ENCODE data around the gene CCNB2.
"Not testable (repeated sequence)": the region's sequence is repeated elsewhere in the genome, so short reads cannot be mapped to it uniquely, and the experiment has no call there.

Gene CCNB2

DNA sequence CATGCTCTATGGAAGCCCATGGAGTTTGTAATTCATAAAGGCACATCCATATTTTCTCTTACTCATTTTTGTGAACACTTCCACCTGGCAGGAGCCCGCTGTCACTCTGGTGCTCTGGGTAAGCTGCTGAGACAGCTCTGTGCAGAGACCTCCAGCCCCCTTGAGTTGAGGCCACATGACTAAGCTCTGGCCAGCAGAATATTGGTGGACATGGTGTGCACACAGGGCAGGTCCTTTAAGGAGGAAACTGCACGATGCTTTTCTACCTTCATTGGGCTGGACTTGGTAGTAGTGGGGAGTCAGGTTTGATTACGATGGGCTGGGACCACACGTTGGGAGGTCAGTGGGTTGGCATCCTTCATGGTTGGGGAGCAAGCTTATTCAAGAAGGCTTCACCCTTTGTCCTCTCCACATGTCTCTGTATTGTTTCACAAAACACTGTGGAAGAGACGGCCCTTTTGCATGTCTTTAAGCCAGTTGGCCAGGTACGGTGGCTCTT lies 29.0 kb downstream of the CCNB2 start:
- DNase-seq (ENCODE audit: low spot score), result no peak

DNA sequence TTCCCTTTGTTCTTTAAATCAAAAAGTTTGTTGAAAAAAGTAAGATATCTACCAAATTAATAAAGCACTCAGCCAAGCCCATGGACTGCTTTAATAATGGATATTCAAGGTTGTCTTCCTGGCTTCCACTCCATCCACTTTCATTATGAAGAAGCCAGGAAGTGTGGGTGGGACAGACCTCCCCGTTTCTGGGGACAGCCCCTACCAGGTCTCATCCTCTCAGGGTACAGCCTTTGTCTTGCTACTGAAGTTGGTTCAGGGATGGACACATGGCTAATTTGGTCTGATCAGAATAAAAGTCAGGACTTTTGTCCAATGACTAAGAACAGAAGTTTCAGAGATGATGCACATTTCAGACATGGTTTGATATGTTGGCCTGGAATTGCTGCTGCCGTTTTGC lies 32.6 kb downstream of the CCNB2 start:
- no peak for DNase-seq (ENCODE audit: low spot score)

DNA sequence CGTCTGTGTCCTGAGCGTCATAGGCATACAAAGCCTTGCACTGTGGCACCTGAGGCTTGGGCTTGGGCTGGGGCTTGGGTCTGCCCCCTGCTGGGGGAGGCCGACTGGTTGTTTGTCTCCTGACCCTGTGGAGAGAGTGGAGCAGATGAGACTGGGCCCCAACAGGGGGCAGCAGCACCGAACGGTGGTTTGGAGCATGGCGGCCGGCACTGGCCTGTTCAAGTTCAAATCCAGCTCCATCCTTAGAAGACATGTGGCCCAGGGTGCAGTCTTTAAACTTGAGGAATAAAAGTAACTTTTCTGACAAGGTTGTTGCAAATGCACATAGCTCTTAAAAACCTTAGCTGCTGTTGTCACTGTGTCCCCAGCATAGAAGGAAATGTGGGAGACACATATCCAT lies 33.3 kb downstream of the CCNB2 start:
- DNase-seq (ENCODE audit: low spot score), result peak; percentile 44

DNA sequence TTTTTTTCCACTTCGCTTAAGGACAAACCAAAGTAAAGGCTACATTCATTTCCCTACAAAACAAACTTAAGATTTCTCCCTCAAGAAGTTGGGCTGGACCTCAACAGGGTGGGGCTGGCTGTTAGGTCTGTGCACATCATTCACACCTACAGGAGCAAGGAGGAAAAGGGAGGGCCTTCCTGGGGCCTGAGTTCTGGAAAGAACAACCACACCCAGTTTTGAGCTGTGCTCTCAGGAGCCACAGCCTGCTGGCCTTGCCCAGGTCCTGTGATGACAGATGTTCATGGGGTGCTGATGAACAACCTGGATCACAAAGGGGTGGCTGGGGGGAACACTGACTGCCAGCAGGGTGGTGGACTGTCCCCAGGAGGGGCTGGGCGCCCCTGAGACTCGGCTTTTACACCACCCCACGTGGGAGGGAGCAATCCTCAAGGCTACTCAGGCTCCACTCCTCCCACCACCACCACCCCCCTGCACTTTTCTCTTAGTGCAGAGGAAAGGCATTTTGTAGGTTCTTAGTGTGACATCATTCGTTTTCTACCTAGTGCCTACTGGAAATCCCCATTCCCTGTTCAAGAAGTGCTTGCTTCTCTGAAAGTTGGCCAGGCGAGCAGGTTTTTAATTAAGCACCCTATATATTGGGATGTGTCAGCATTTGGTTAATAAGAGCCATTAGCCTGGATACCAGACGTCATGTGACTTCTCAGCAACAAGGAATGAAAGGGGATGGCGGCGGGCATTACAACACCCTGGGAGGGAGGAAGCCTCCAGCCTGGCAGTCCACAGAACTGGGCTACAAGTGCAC lies 35.7 kb downstream of the CCNB2 start:
- no peak for DNase-seq (ENCODE audit: low spot score)

DNA sequence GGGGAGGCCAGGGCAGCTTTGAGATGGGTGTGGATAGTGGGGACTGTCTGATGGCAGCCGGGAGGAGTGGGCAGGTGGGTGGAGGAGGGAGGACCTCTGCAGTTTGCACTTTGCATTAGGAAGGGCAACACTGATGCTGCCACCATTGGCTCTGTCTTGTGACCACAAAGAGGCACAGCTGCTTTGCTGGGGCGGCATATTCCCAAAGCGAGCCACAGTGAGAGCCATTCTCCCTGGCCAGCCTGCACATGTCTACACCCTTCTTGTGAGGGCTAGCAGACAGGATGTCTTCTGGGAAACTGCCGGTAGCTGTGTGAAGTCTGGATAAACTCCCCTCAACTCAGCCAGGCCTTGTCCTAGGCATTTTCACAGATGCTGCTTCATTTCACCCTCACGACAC lies 38.3 kb downstream of the CCNB2 start:
- DNase-seq (ENCODE audit: low spot score), result no peak

DNA sequence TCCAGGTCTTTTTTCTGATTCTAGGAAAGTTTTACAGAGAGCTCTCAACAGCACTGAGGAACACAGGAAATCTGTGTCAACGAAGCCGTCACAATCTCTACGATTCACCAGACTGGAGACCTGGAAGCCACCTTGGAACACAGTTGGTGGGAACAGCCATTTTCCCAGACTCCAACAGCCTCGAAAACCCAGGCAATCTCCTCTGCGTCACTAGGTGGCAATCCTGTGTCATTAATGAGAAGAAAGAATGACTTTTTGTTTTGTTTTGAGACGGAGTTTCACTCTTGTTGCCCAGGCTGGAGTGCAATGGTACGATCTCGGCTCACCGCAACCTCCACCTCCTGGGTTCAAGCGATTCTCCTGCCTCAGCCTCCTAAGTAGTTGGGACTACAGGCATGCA lies 39.6 kb downstream of the CCNB2 start:
- DNase-seq (ENCODE audit: low spot score), result not testable (repeated sequence)

DNA sequence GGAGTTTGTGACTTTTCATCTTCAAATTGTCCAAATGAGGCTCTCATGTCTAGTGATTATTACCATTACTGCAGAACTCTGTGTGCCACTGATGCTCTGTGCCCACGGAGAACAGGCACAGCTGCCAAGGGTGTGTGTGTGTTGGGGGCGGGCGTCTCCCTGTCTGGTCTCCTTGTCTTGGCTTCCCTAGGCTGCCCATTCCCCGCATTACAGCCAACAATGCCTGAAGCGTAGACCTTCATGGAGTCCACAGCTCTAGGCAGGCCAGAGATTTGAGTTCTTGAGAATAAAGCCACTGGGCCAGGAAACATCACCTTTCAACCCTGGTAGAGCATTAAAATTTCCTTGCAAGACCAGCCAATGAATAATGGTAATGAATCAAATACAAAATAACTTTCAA lies 42.7 kb downstream of the CCNB2 start:
- no peak for DNase-seq (ENCODE audit: low spot score)

DNA sequence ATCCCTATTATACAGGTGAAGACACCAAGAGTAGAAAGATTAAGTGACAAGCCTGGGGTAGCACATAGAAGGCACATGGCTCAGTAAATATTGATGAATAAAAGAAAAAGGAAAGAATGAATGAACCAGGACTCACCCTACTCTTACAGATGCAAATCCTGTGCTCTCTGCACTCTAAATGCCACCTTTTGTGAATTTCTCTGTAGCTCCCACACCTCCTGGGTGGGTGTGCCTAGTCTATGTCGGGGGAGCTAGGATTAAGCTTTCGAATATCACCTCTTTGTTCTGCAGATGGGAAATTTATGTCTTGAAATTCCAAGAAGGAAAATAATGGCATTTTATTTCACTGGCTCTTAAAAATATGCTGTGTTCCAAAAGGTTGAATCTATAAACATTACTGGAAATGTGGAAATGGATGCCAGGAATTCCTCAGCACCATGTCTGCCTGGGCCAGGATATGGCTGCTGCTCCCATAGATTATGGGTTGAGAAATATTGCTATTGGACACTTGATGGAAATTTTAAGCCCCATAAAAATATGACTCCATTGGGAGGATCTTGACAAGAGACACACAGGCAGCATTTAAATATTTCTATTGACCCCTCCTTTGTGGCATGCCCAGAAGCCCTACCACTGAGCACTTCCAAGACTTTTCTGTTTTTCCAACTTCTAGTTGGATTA lies 43.3 kb downstream of the CCNB2 start:
- no peak for DNase-seq (ENCODE audit: low spot score)

DNA sequence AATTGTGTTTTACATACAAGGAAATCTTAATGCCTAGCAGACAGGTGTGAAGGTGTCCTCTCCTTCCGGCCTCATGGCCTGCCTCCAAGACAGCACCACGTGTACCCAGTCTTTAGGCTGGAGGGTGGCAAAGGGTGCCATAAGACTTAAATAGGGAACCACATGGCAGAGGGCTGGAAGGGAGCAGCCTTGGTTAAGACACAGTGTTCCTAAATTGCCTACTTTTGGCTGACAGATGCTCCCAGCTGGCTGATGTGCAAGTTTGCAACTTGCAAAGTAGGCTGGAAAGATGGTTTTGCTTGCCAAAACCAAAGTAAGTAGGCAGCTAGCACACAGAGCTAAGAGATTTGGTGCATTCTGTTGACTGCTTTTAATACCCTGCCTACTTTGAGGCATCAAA lies 45.2 kb downstream of the CCNB2 start:
- DNase-seq (ENCODE audit: low spot score), result no peak

DNA sequence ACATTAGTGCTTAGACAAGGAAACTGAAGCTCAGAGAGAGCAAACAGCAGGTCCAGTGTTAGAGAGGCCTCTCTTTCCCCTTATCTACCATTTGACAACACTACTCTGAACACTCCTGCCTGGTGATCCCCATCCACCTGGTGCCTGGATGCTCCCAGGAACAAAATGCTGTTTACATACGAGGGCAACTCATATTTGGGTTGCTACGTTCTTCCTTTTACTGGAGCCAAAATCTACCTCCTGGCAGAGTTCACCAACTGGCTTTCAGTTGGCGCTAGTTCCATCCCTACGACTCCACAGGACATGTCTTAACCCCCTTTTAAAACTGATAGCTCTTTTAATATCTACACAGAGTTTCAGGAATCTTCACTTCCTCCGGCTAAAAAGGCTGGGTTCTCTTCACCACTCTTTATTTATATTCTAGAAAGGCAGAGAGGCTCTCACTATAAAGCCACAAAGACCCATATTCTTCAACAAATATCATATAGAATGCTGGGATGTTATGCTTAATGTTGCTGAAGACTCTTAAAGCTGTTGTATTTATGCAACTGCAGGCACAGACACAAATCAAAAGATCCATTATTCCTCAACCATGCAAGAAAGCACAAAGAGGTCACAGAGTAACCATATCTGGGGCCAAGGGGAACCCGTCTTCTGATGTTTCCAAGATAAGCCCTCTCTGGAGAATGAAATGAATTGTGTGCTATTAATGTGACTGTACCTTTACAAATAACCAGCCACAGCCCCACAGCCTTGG lies 47.9 kb downstream of the CCNB2 start:
- DNase-seq (ENCODE audit: low spot score), result no peak

DNA sequence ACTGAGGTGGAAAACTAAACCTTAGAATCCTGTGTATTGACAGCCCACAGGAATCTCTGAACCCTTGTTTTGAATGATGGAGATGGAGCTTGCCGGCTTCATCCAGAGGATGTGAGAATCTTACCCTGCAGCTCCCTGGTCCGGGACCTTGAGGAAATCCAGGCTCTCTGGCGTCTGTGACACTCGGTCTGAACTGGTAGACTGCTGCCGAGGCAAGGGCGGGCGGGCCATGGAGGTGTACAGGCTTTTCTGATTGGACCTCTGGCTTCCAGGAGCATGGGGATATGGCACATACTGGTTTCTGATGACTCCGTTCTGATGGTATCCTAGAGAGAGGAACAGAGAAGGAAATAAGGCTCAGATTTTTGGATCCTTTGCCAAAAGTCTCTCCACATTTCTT lies 48.5 kb downstream of the CCNB2 start:
- DNase-seq (ENCODE audit: low spot score), result no peak

DNA sequence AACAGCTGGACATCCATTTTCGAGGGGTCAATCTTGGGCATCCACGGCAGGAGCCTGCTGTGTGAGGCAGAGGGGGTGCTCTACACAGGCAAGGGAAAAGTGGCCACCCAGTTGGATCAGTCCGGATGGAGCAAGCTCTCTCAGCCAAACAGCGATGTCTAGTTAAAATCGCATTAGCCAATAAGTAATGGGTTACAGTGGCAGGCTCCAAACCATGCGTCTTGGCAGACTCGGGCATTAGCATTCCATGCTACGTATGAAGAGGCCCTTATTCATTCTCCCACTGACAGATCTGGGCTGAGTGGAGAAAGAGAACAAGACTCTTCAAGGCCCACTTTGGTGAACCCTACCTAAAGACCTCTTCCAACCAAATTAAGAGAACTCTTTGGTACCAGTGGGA lies 49.3 kb downstream of the CCNB2 start:
- DNase-seq (ENCODE audit: low spot score), result no peak

DNA sequence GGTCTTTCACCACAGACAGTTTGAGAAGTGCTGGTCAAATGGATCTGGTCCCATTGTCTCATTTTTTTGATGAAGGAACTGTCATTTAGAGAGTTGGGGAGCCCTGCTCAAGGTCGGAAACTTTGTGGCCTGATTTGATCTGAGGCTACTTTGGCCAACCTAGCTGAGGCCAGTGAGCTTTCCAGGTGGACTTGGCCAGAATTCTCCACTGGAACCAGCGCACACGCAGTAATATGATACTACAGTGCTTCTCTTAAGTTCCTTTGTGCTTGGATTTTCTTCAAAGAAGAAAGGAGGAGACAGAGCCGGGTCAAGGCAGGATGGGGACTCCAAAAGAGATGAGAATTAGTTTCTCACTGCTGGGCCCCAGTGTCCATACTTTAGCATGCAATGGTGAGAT lies 50.5 kb downstream of the CCNB2 start:
- no peak for DNase-seq (ENCODE audit: low spot score)

DNA sequence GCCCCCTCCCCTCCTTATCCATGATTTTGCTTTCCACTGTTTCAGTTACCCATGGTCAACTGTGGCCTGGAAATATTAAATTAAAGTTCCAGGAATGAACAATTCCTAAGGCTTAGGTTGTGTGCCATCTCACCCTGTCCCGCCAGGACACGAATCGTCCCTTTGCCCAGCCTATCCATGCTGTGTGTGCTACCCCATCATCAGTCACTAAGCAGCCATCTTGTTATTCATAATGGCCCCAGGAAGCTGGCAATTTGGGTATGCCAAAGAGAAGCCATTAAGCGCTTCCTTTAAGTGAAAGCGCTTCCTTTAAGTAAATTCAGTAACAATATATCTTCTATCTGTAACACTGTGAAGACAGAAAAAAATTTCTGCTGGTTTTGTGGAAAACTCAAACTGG lies 52.5 kb downstream of the CCNB2 start:
- DNase-seq (ENCODE audit: low spot score), result no peak

DNA sequence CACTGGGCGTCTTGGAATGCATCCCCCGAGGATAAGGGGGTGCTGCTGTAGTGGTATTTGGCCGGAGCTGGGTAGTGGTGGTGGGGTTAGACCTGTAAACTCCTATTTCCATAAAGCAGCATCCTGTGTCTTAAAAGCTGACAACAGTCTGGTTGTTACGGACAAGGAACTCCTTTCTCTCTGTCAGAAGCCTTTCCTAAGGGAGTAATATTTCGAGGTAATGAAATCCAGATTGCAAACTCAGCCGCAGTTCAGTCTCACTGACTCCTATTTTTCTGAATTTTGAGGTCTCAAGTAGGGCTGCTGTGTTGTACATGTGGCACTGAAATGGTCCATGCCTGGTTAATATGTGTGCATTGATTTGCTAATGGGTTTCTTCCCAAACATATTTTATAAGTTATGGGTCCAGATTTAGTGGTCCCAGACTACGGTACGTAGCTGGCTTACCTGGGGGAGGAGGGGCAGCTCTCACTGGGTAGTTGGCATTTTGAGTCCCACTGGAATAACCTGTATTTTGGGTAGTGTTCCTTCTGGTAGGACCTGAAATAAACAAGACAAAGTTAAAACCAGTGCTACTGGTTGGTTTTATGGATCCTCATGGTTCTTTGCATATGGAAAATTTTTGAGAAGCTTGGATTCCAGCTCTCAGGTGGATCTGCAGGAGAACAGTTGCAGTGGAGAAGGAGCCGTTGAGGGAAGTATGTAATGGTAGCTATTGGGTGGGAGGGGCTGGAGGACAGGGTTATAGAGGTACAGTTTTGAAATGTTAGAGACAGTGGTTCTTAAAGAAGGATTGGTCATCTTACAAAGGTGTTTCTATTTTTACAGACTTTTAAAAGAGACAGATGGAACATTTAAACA lies 53.1 kb downstream of the CCNB2 start:
- no peak for DNase-seq (ENCODE audit: low spot score)

DNA sequence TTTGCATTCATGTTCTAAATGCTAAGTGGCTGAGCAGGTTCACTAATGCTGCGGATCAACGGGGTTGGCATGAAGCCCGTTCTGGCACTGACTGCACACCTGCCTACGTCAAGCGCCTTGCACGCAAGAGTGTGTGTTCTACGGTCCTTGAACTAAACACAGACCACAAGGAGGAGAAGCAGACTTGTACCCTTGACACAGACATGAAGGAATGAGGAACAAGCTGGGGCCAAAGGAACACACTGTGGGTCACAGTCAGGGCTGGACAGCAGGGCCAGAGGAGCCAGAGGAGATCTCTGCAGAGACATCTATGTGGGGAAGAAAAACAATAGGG lies 53.7 kb downstream of the CCNB2 start:
- DNase-seq (ENCODE audit: low spot score), result no peak

DNA sequence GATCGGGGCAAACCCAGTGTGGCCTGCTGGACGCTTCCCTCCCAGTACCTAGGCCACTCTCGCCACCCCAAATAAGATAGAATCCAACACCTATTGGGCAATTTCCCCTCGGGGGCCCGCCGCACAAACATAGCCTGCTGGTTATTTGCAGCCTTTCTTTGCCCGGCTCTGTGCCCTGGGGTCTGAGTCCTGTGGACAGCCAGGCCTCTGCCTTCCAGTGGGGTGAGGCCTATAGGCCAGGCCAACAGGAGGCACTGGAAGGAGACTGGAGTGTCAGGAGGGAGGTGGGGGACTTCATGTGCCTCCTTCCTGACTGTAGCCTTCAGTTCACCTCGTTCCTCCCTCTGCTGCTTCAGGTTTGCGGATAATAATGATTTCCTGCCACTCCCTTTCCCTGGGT lies 54.3 kb downstream of the CCNB2 start:
- DNase-seq (ENCODE audit: low spot score), result no peak

DNA sequence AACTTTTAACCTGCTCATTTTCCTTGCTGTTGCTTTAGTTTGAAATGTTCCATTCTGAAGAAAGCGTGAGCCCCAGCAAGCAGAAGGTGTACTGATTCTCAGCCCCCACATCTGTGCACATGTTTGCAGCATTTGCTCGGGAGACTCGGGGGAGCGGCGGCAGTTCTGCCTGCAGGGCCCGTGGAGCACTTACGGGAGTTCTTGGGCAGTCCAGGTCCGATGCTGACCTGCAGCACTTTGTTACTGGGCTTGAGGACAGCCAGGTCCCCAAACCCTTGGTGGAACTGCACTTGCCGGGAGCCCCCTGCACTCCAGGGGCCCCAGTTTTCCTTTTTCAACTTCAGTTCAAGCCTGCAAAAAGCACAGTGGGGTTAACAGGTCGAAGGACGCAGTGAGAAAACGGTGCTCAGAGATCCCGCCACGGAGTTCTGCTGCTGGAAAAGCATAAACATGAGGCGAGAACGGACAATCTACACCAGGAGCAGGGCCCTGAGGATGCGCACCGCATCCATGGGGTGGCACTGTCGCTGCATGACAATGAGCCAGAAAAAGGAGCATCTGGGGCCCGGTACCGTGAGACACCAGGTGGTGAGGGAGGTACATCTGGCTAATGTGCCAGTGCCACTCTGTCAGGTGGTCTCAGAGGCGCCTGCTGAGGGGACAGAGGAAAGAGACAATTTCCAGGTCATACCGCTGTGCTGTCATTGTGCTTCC lies 56.1 kb downstream of the CCNB2 start:
- DNase-seq (ENCODE audit: low spot score), result no peak

DNA sequence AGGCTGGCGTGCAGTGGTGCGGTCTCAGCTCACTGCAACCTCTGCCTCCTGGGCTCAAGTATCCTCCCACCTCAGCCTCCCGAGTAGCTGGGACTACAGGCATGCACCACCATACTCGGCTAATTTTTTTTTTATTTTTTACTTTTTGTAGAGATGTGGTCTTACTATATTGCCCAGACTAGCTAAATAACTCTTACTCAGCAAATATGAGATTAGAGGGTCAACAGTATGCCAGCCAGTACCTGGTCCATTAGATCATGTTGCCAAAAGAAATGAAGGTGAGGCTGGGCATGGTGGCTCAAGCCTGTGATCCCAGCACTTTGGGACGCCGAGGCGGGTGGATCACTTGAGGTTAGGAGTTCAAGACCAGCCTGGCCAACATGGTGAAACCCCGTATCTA lies 57.1 kb downstream of the CCNB2 start:
- not testable (repeated sequence) for DNase-seq (ENCODE audit: low spot score)

DNA sequence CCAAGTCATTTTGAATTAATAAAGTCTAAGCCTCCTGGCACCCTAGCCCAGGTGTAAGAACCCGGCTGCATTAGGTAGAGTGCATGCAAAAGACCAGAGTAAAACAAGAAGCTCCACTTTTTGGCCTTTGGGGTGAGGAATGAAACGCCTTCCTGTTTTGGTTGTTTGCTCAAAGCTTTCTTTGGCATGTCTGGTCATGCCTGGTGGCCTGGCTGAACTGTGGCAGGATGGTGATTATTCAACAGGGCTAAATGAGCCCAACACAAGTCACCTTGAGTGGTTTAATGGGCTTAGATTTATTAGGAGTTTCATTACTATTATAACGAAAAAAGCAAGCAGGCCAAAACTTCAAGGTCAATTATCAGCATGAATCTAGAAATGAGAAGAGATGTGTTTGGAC lies 60.8 kb downstream of the CCNB2 start:
- no peak for DNase-seq (ENCODE audit: low spot score)

DNA sequence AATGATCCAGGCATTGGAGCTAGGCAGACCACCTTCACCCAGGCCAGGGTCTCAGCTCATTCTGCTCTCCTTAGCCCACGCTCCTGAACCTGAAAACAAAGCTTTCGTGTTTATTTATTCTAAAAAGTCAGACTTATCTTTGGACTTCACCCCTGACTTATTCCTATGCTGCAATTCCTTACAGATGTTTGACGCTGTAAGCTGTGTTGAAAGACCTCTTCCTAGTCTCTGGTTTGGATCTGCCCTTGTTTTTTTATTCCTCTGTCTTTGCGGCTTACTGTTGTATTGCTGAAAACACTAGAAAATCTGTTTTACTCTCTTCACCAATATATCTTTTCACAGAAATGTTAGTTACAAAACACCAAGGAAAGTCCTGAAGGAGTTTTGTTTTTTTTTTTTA lies 61.2 kb downstream of the CCNB2 start:
- no peak for DNase-seq (ENCODE audit: low spot score)

All from hematopoietic multipotent progenitor cell treated with erythropoietin and hydrocortisone succinate and interleukin-3 and kit ligand, for 17 days (in vitro differentiated cells).